Neuronal stem cell (in vitro differentiated cells): ENCODE measurements around the gene CARS2.

ENCODE experiments used
- DNase-seq: peaks from one replicate; pipeline ENCODE4 v3.0.0-alpha.2; 2013; ENCODE audit warnings: low spot score
- H2AFZ ChIP-seq: one replicate; pipeline ENCODE4 v1.6.1; 2013; ENCODE audit warnings: mild to moderate bottlenecking, low read length, inconsistent platforms
- H2AK5ac ChIP-seq: 2 replicates; pipeline ENCODE4 v1.6.1; 2013; ENCODE audit warnings: low read depth, mild to moderate bottlenecking, inconsistent platforms, low read length, moderate library complexity, mixed read lengths
- H2BK120ac ChIP-seq: 2 replicates; pipeline ENCODE4 v1.6.1; 2013; ENCODE audit warnings: low read depth, mild to moderate bottlenecking, inconsistent platforms, low read length, moderate library complexity, mixed read lengths
- H2BK12ac ChIP-seq: one replicate; pipeline ENCODE4 v1.6.1; 2013; ENCODE audit warnings: low read length, inconsistent platforms
- H2BK15ac ChIP-seq: 2 replicates; pipeline ENCODE4 v1.6.1; 2013; ENCODE audit warnings: mild to moderate bottlenecking, low read length, inconsistent platforms, mixed read lengths
- H2BK5ac ChIP-seq: one replicate; pipeline ENCODE4 v1.6.1; 2013; ENCODE audit warnings: inconsistent platforms, mild to moderate bottlenecking, low read length, moderate library complexity
- H3K14ac ChIP-seq: one replicate; pipeline ENCODE4 v1.6.1; 2013; ENCODE audit warnings: low read length, inconsistent platforms
- H3K18ac ChIP-seq: 2 replicates; pipeline ENCODE4 v1.6.1; 2013; ENCODE audit warnings: low read length, inconsistent platforms
- H3K23ac ChIP-seq: 2 replicates; pipeline ENCODE4 v1.6.1; 2013; ENCODE audit warnings: low read depth, mild to moderate bottlenecking, mixed read lengths, low read length, inconsistent platforms; ENCODE audit not compliant: poor library complexity
- H3K27ac ChIP-seq: replicated peaks from 3 replicates; pipeline ENCODE4 v1.5.1; 2013; ENCODE audit warnings: low read length, inconsistent platforms
- H3K27me3 ChIP-seq, 3 experiments: 2 replicates each; pipeline ENCODE4 v1.6.1; 2013; ENCODE audit warnings: low read length in 3 of 3, mild to moderate bottlenecking in 2 of 3, inconsistent platforms in 1 of 3, low read depth in 1 of 3, mixed read lengths in 1 of 3, moderate library complexity in 1 of 3; ENCODE audit not compliant: control insufficient read depth in 3 of 3, insufficient read depth in 3 of 3
- H3K36me3 ChIP-seq, 2 donors: replicated peaks in 1 of 2; 2 replicates each; pipeline ENCODE4 v1.6.1; 2013; ENCODE audit warnings: low read length in 2 of 2; ENCODE audit not compliant: control insufficient read depth in 2 of 2, insufficient read depth in 2 of 2
- H3K4ac ChIP-seq: 2 replicates; pipeline ENCODE4 v1.6.1; 2013; ENCODE audit warnings: inconsistent platforms, mild to moderate bottlenecking, low read length, moderate library complexity
- H3K4me1 ChIP-seq, 2 donors: 1 replicate in 1 of 2; 2 replicates in 1 of 2; pipeline ENCODE4 v1.6.1; 2013; ENCODE audit warnings: low read length in 2 of 2, low read depth in 1 of 2; ENCODE audit not compliant: control insufficient read depth in 2 of 2, insufficient read depth in 1 of 2
- H3K4me2 ChIP-seq: one replicate; pipeline ENCODE4 v1.6.1; 2013; ENCODE audit warnings: mild to moderate bottlenecking, low read length, inconsistent platforms; ENCODE audit not compliant: insufficient read depth, poor library complexity, severe bottlenecking
- H3K4me3 ChIP-seq, 2 donors: 2 replicates each; pipeline ENCODE4 v1.5.1; 2013; ENCODE audit warnings: low read length in 2 of 2, mild to moderate bottlenecking in 2 of 2, inconsistent platforms in 1 of 2, moderate library complexity in 1 of 2
- H3K79me1 ChIP-seq: one replicate; pipeline ENCODE4 v1.6.1; 2013; ENCODE audit warnings: low read depth, mild to moderate bottlenecking, inconsistent platforms, low read length, moderate library complexity
- H3K9ac ChIP-seq: one replicate; pipeline ENCODE4 v1.6.1; 2013; ENCODE audit warnings: mild to moderate bottlenecking, low read depth, low read length, inconsistent platforms; ENCODE audit not compliant: poor library complexity
- H3K9me3 ChIP-seq, 2 donors: replicated peaks in 1 of 2; 2 replicates each; pipeline versions ENCODE3 to v1.6.1; 2013; ENCODE audit warnings: low read length in 2 of 2, mild to moderate bottlenecking in 2 of 2, inconsistent platforms in 1 of 2, low read depth in 1 of 2, mixed read lengths in 1 of 2, moderate library complexity in 1 of 2; ENCODE audit not compliant: control insufficient read depth in 2 of 2, insufficient read depth in 1 of 2
- H4K8ac ChIP-seq: one replicate; pipeline ENCODE4 v1.6.1; 2013; ENCODE audit warnings: low read depth, mild to moderate bottlenecking, inconsistent platforms, low read length, moderate library complexity
- H4K91ac ChIP-seq: one replicate; pipeline ENCODE4 v1.6.1; 2013; ENCODE audit warnings: low read length, low read depth, mild to moderate bottlenecking, inconsistent platforms; ENCODE audit not compliant: poor library complexity
- WGBS, 2 donors: extraction: QIAGEN DNeasy Blood & Tissue Kit; methylation state at CpG; one replicate each; pipeline ENCODE4 v1.1.7; 2013; ENCODE audit warnings: missing lambda C conversion rate in 2 of 2, mixed read lengths in 1 of 2; ENCODE audit not compliant: insufficient read length in 2 of 2, insufficient replicate concordance in 1 of 2; ENCODE audit errors: extremely low coverage in 2 of 2; 5-methylcytosine and 5-hydroxymethylcytosine counted together

The CARS2 gene

GRCh38 chr13:110641055-110642015 is 64.6 kb downstream of the CARS2 start:
- DNase-seq, result no peak
- no peak overlapping the region for H2BK120ac ChIP-seq
- H3K4me3 ChIP-seq, result peak overlapping the region in 1 of 2 donors; percentile 19
- H3K36me3 ChIP-seq, result peaks cover 46 to 99% of the 10 kb centered on the region in 2 donors
- no peak overlapping the region for H3K27ac ChIP-seq
- no peak overlapping the region for H3K18ac ChIP-seq
- H2BK12ac ChIP-seq, result no peak overlapping the region
- no peak overlapping the region for H2AFZ ChIP-seq
- no peak overlapping the region for H3K4me2 ChIP-seq
- H2AK5ac ChIP-seq, result no peak overlapping the region
- no peak overlapping the region for H2BK15ac ChIP-seq
- peaks cover 11% of the 10 kb centered on the region for H3K79me1 ChIP-seq
- no peak overlapping the region for H3K4ac ChIP-seq
- H4K8ac ChIP-seq, result no peak overlapping the region
- no peak overlapping the region for H3K14ac ChIP-seq
- no peak overlapping the region for H3K23ac ChIP-seq
- no CpG with 5 or more reads among the region's 29 CpGs for WGBS, 2 donors
- H3K27me3 ChIP-seq, result no peaks in the 10 kb centered on the region
- no peak overlapping the region for H4K91ac ChIP-seq
- H3K9me3 ChIP-seq, result no peaks in the 10 kb centered on the region
- H2BK5ac ChIP-seq, result no peak overlapping the region
- H3K9ac ChIP-seq, result no peak overlapping the region
- peaks cover 0 to 9% of the 10 kb centered on the region in 2 donors for H3K4me1 ChIP-seq

- Histone ChIP-seq H2BK15ac (no peak overlapping the region), H3K27ac (no peak overlapping the region), H4K91ac (no peak overlapping the region), H4K8ac (no peak overlapping the region), H3K14ac (no peak overlapping the region), H3K27me3 (no peaks in the 10 kb centered on the region), H3K4me3 (peak overlapping the region in 1 of 2 donors; percentile 41), H3K9ac (no peak overlapping the region), H2BK12ac (no peak overlapping the region), H3K4me1 (peaks cover 0 to 9% of the 10 kb centered on the region in 2 donors), H3K9me3 (no peaks in the 10 kb centered on the region), H3K23ac (no peak overlapping the region), H3K79me1 (peaks cover 15% of the 10 kb centered on the region), H3K18ac (no peak overlapping the region), H2AK5ac (peak overlapping the region; percentile 61), H3K4ac (no peak overlapping the region), H3K36me3 (peaks cover 53 to 99% of the 10 kb centered on the region in 2 donors), H2BK5ac (no peak overlapping the region), H2BK120ac (no peak overlapping the region), H2AFZ (no peak overlapping the region), H3K4me2 (no peak overlapping the region)
- DNase-seq, result no peak
- no CpG with 5 or more reads among the region's 13 CpGs for WGBS, 2 donors
These were observed 65.3 kb downstream of the CARS2 start for GRCh38 chr13:110640591-110641029.

GRCh38 chr13:110639935-110640334 is 66.0 kb downstream of the CARS2 start:
- no peak overlapping the region for H3K4ac ChIP-seq
- no peak overlapping the region for H3K23ac ChIP-seq
- no CpG with 5 or more reads among the region's 5 CpGs for WGBS, 2 donors
- H3K79me1 ChIP-seq, result peaks cover 19% of the 10 kb centered on the region
- H3K36me3 ChIP-seq, result peaks cover 58 to 99% of the 10 kb centered on the region in 2 donors
- H3K18ac ChIP-seq, result no peak overlapping the region
- H3K4me1 ChIP-seq, result peaks cover 0 to 4% of the 10 kb centered on the region in 2 donors
- no peak overlapping the region for H2BK5ac ChIP-seq
- DNase-seq, result no peak
- no peak overlapping the region for H3K4me3 ChIP-seq
- H2BK120ac ChIP-seq, result no peak overlapping the region
- H3K4me2 ChIP-seq, result no peak overlapping the region
- H2BK15ac ChIP-seq, result no peak overlapping the region
- H3K27ac ChIP-seq, result no peak overlapping the region
- H3K14ac ChIP-seq, result no peak overlapping the region
- H3K27me3 ChIP-seq, result no peaks in the 10 kb centered on the region
- H3K9me3 ChIP-seq, result no peaks in the 10 kb centered on the region
- no peak overlapping the region for H2AK5ac ChIP-seq
- no peak overlapping the region for H2AFZ ChIP-seq
- no peak overlapping the region for H2BK12ac ChIP-seq
- H3K9ac ChIP-seq, result no peak overlapping the region
- no peak overlapping the region for H4K91ac ChIP-seq
- no peak overlapping the region for H4K8ac ChIP-seq
